Tibial artery (tissue), 4 donors: Measurements from ENCODE around the gene TECR.
"Not testable (repeated sequence)": the region's sequence is repeated elsewhere in the genome, so short reads cannot be mapped to it uniquely, and the experiment has no call there.

ENCODE experiments used
- DNase-seq, 2 donors: peaks; one replicate each; pipeline ENCODE4 v3.0.0-alpha.2; 2019
- H3K27ac ChIP-seq, 2 donors: fragments of 200-600 bp; sonication (generic) in 1 of 2; 1 replicate in 1 of 2; 2 replicates in 1 of 2; pipeline ENCODE4 v1.5.1; 2018 to 2019; ENCODE audit warnings: mild to moderate bottlenecking in 1 of 2
- H3K27me3 ChIP-seq, 2 donors: fragments of 200-600 bp; sonication (generic) in 1 of 2; one replicate each; pipeline versions ENCODE4 v1.5.1 to v1.6.0; 2016 to 2019
- H3K36me3 ChIP-seq, 3 donors: fragments of 200-600 bp; sonication (generic) in 2 of 3; one replicate each; pipeline ENCODE4 v1.5.1; 2016 to 2019; ENCODE audit warnings: mild to moderate bottlenecking in 2 of 3
- H3K4me1 ChIP-seq, 4 donors: fragments of 200-600 bp; sonication (generic) in 2 of 4; 1 replicate in 3 of 4; 2 replicates in 1 of 4; pipeline ENCODE4 v1.5.1; 2016 to 2019
- H3K4me3 ChIP-seq, 2 donors: fragments of 200-600 bp; sonication (generic) in 1 of 2; 1 replicate in 1 of 2; 2 replicates in 1 of 2; pipeline ENCODE4 v1.5.1; 2018 to 2019; ENCODE audit warnings: mild to moderate bottlenecking in 2 of 2
- H3K9me3 ChIP-seq, 3 donors: fragments of 200-600 bp; sonication (generic) in 1 of 3; one replicate each; pipeline ENCODE4 v1.5.1; 2016 to 2019
- intact Hi-C: fragments of 100-400 bp; cut with DNase I; formaldehyde crosslinking; loops from one replicate; pipeline ENCODE4 v1.15.0; 2023; ENCODE audit warnings: low total_unique reads
- TF ChIP-seq, protein P1 (sequence below), 2 experiments: fragments of 200-600 bp in 1 of 2; fragments of 450-650 bp in 1 of 2; IDR thresholded peaks; one replicate each; pipeline ENCODE4 v1.5.1; 2017 to 2019; ENCODE audit warnings: antibody characterized with exemption in 2 of 2, mild to moderate bottlenecking in 1 of 2, moderate library complexity in 1 of 2

Gene TECR

DNA sequence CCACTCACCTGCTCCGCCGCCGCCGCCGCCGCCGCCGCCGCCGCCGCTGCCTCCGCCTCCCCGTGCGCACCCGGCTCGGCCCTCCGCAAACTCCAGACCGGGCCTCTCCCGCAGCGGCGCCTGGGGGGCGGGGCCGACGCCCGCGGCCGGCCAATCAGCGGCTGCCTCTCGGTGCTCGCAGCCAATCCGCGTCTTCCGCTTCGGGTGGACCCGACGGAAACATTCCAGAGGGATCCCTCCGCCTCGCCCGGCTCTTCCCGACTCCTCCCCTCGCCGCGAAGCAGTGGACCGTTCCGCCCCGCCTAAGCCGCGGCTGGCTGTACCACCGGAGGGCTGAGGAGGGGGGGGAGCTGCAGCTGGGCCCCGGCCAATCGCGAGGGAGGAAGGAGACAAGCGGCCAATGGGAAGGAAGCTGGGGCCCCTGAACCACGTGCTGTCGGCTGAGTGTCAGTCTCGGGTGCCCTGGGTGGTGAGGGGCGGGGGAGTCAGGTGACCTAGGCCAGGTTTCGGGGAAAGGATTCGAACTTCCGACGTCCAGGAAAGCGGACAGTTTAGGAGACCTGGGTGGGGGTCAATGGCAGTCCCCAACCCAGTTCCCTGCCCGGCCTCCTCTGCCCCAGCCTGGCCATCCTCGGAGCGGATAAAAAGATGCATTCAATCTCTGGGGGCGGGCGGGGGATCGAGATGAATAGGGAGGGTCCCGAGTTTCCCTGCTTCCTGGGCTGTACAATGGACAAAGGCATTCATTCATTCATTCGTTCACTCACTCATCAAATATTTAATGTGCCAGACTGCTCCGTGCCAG is 33.2 kb upstream of the TECR start, which contains the start of gene GIPC1:
TSS of gene GIPC1 (minus strand) at position 99 of the 805 bp plus-strand sequence. CDS start 13,151 bp downstream, outside the sequence.
- TF ChIP-seq, protein P1, sequence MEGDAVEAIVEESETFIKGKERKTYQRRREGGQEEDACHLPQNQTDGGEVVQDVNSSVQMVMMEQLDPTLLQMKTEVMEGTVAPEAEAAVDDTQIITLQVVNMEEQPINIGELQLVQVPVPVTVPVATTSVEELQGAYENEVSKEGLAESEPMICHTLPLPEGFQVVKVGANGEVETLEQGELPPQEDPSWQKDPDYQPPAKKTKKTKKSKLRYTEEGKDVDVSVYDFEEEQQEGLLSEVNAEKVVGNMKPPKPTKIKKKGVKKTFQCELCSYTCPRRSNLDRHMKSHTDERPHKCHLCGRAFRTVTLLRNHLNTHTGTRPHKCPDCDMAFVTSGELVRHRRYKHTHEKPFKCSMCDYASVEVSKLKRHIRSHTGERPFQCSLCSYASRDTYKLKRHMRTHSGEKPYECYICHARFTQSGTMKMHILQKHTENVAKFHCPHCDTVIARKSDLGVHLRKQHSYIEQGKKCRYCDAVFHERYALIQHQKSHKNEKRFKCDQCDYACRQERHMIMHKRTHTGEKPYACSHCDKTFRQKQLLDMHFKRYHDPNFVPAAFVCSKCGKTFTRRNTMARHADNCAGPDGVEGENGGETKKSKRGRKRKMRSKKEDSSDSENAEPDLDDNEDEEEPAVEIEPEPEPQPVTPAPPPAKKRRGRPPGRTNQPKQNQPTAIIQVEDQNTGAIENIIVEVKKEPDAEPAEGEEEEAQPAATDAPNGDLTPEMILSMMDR (IDR thresholded peaks at IDR 0.05), result no peak
- H3K27me3 ChIP-seq, result no peaks in the 10 kb centered on the region
- peak within 1 kb of the TSS; percentile 84 to 99 for H3K4me3 ChIP-seq
- peak; percentile 92 to 99 for DNase-seq
- intact Hi-C loops, result no loop called here
- no peaks in the 10 kb centered on the region for H3K9me3 ChIP-seq
- H3K4me1 ChIP-seq, result peaks cover 0 to 39% (median 26%) of the 10 kb centered on the region in 4 donors
- H3K36me3 ChIP-seq, result peaks cover 0 to 18% (median 17%) of the 10 kb centered on the region in 3 donors
- peak within 1 kb of the TSS; percentile 67 to 72 for H3K27ac ChIP-seq

DNA sequence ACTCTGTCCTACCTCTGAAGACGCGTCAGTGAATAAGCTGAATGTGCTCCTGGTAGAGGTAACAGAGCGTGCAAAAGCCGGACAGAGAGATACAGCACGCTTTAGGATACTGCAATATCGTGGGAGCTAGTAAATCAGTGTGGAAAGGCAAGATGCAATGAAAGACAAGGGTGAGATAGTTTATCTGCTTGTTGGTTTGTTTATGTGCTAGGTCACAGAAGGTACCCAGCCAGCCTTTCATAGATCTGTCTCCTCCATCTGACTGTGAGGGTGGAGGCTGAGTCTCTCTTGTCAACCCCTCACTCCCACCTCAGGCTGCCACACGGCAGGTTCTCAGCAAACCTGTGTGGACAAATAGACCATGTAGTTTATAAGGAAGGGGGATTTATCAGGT is 32.6 kb upstream of the TECR start:
- Histone ChIP-seq H3K36me3 (peaks cover 0 to 12% (median 11%) of the 10 kb centered on the region in 3 donors), H3K4me1 (peaks cover 0 to 39% (median 26%) of the 10 kb centered on the region in 4 donors), H3K4me3 (peak overlapping the region; percentile 84 to 99), H3K27me3 (no peaks in the 10 kb centered on the region), H3K27ac (peak overlapping the region; percentile 56 to 72), H3K9me3 (no peaks in the 10 kb centered on the region)
- DNase-seq, result no peak
- intact Hi-C loops, result no loop called here
- TF ChIP-seq, protein P1 (IDR thresholded peaks at IDR 0.05), result no peak

DNA sequence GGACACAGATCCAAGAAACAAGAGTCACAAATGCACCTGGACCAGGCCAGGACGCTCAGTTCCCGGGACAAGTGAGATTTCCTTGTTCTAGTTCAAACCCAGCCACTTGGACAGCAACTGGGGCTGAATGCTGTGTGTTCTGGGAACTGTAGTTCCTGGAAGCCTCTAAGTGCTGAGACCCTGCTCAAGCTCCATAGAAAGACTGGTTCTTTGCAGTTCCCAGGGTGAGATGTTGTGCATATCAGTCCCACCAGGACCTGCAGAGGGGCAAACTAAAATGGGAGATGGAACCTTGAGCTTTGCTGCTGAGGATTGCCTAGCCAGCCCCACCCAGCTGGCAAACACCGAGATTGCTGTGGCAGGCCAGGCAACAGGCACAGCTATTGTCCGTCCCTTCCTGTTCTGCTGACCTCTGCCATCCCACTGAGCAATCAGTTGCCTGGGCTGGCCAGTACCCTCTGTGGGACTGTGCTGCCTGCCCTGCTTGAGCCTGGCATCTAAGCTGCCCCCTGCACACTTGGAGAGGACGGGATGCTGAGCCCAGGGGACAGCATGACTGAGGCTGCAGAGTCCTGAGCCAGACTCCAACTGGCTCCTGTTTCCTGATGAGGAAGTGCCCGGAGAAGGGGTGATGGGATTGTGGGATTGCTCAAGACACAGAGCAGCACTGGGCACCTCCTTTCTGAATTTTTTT is 32.0 kb upstream of the TECR start:
- DNase-seq, result no peak
- intact Hi-C loops, result no loop called here
- TF ChIP-seq, protein P1 (IDR thresholded peaks at IDR 0.05), result no peak
- H3K27ac ChIP-seq, result peak overlapping the region; percentile 56 to 72
- H3K27me3 ChIP-seq, result no peaks in the 10 kb centered on the region
- H3K4me1 ChIP-seq, result peaks cover 0 to 39% (median 26%) of the 10 kb centered on the region in 4 donors
- peaks cover 0 to 6% (median 5%) of the 10 kb centered on the region in 3 donors for H3K36me3 ChIP-seq
- H3K9me3 ChIP-seq, result no peaks in the 10 kb centered on the region
- H3K4me3 ChIP-seq, result no peak overlapping the region

DNA sequence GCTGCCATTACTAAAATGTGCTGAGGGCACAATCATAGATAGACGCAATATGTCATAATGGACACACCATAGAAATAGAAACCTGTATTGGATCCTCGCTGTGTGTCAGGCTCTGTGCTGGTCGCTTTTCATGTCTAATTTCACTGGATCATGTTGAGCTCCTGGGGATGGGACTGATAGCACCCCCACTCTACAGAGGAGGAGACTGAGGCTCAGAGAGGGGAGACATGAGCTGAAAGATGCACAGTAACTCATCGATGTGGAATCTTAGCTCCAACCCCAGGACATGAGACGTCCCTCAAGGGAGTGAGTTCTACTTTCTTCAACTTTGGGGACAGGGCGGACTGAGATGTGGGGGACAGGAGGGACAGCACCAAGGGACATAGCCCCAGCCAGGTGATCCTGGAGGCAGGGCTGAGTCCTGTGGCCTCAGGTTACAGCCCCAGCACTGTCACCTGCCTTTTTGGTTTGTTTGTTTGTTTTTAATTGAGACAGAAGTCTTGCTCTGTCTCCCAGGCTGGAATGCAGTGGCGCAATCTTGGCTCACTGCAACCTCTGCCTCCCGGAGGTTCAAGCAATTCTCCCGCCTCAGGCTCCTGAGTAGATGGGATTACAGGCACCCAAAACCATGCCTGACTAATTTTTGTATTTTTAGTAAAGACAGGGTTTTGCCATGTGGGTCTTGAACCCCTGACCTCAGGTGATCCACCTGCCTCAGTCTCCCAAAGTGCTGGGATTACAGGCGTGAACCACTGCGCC is 26.9 kb upstream of the TECR start:
- H3K36me3 ChIP-seq, result no peaks in the 10 kb centered on the region
- H3K27me3 ChIP-seq, result no peaks in the 10 kb centered on the region
- intact Hi-C loops, result no loop called here
- TF ChIP-seq, protein P1 (IDR thresholded peaks at IDR 0.05), result no peak
- H3K27ac ChIP-seq, result no peak overlapping the region
- no peaks in the 10 kb centered on the region for H3K9me3 ChIP-seq
- H3K4me1 ChIP-seq, result peaks cover 0 to 6% (median under 1%) of the 10 kb centered on the region in 4 donors
- no peak for DNase-seq
- H3K4me3 ChIP-seq, result no peak overlapping the region

DNA sequence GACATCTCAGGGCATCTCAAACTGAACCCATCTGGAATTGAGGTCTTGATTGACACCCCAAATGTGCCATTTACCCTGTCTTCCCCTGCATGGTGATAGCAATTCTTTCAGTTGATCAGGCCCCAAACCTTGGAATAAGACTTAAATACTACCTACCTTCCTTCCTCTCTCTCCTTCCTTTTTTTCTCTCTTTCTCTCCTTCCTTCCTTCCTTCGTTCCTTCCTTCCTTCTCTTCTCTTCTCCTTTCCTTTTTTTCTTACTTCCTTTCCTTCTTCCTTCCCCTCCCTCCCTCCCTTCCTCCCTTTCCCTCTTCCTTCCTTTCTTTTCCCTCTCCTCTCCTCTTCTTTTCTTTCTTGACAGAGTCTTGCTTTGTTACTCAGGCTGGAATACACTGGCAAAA is 26.1 kb upstream of the TECR start:
- no peak overlapping the region for H3K27ac ChIP-seq
- intact Hi-C loops, result no loop called here

DNA sequence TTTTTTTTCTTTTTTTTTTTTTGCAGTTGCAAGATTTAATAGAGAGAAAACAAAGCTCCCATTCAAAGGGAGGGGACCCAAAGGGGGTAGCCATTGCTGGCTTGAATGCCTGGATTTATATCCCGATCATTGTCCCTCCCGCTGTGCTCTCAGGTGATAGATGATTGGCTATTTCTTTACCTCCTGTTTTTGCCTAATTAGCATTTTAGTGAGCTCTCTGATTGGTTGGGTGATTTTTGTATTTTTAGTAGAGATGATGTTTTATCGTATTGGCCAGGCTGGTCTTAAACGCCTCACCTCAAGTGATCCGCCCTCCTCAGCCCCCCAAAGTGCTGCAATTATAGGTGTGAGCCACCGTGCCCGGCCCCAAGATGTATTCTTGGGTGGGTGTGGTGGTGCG is 24.8 kb upstream of the TECR start:
- intact Hi-C loops, H3K4me1 ChIP-seq, H3K27me3 ChIP-seq, DNase-seq, H3K9me3 ChIP-seq, H3K27ac ChIP-seq, H3K36me3 ChIP-seq, H3K4me3 ChIP-seq: not testable (repeated sequence)

More for the DNA sequence above, 26.1 kb upstream of the TECR start:
- Histone ChIP-seq H3K4me3 (no peak overlapping the region), H3K9me3 (no peaks in the 10 kb centered on the region), H3K4me1 (no peaks in the 10 kb centered on the region), H3K36me3 (no peaks in the 10 kb centered on the region), H3K27me3 (no peaks in the 10 kb centered on the region)
- TF ChIP-seq, protein P1 (IDR thresholded peaks at IDR 0.05), result no peak
- no peak for DNase-seq
